ENCODE data around the gene FAM13A.

Gene FAM13A

GRCh38 chr4:88706574-88706973 lies 350.4 kb downstream of the FAM13A start:
- no peak for ATAC-seq (ENCODE audit: low read depth)
- Histone ChIP-seq H3K36me3 (ENCODE audit: low read depth) (peaks cover 96% of the 10 kb centered on the region), H3K9me3 (ENCODE audit: severe bottlenecking) (no peaks in the 10 kb centered on the region), H3K4me3 (ENCODE audit: severe bottlenecking) (no peak overlapping the region), H3K27me3 (ENCODE audit: insufficient read depth, poor library complexity, severe bottlenecking) (no peaks in the 10 kb centered on the region), H3K4me1 (ENCODE audit: insufficient read depth, poor library complexity, severe bottlenecking) (no peaks in the 10 kb centered on the region), H3K27ac (ENCODE audit: poor library complexity, severe bottlenecking) (no peak overlapping the region)
- DNase-seq (ENCODE audit: low spot score) = no peak
- no peak for TF ChIP-seq CTCF (IDR thresholded peaks at IDR 0.05; ENCODE audit: poor library complexity, severe bottlenecking)

- Histone ChIP-seq H3K4me3 (ENCODE audit: severe bottlenecking) (no peak overlapping the region), H3K4me1 (ENCODE audit: insufficient read depth, poor library complexity, severe bottlenecking) (no peaks in the 10 kb centered on the region), H3K27ac (ENCODE audit: poor library complexity, severe bottlenecking) (no peak overlapping the region), H3K36me3 (ENCODE audit: low read depth) (peaks cover 93% of the 10 kb centered on the region), H3K27me3 (ENCODE audit: insufficient read depth, poor library complexity, severe bottlenecking) (no peaks in the 10 kb centered on the region), H3K9me3 (ENCODE audit: severe bottlenecking) (no peaks in the 10 kb centered on the region)
- no peak for TF ChIP-seq CTCF (IDR thresholded peaks at IDR 0.05; ENCODE audit: poor library complexity, severe bottlenecking)
- ATAC-seq (ENCODE audit: low read depth) = 0 out of 3 replicates have a peak, but pooled peaks have one; percentile 17
- DNase-seq (ENCODE audit: low spot score) = no peak
Observed at GRCh38 chr4:88705805-88706492, 351.0 kb downstream of the FAM13A start.

GRCh38 chr4:88705223-88705622 lies 351.8 kb downstream of the FAM13A start:
- Histone ChIP-seq H3K27me3 (ENCODE audit: insufficient read depth, poor library complexity, severe bottlenecking) (no peaks in the 10 kb centered on the region), H3K4me3 (ENCODE audit: severe bottlenecking) (no peak overlapping the region), H3K27ac (ENCODE audit: poor library complexity, severe bottlenecking) (no peak overlapping the region), H3K4me1 (ENCODE audit: insufficient read depth, poor library complexity, severe bottlenecking) (no peaks in the 10 kb centered on the region), H3K9me3 (ENCODE audit: severe bottlenecking) (no peaks in the 10 kb centered on the region), H3K36me3 (ENCODE audit: low read depth) (peaks cover 87% of the 10 kb centered on the region)
- DNase-seq (ENCODE audit: low spot score) (no peak), ATAC-seq (ENCODE audit: low read depth) (no peak)
- no peak for TF ChIP-seq CTCF (IDR thresholded peaks at IDR 0.05; ENCODE audit: poor library complexity, severe bottlenecking)

- Histone ChIP-seq H3K4me3 (ENCODE audit: severe bottlenecking) (no peak overlapping the region), H3K36me3 (ENCODE audit: low read depth) (peaks cover 76% of the 10 kb centered on the region), H3K4me1 (ENCODE audit: insufficient read depth, poor library complexity, severe bottlenecking) (no peaks in the 10 kb centered on the region), H3K27me3 (ENCODE audit: insufficient read depth, poor library complexity, severe bottlenecking) (no peaks in the 10 kb centered on the region), H3K9me3 (ENCODE audit: severe bottlenecking) (no peaks in the 10 kb centered on the region), H3K27ac (ENCODE audit: poor library complexity, severe bottlenecking) (no peak overlapping the region)
- ATAC-seq (ENCODE audit: low read depth) (no peak), DNase-seq (ENCODE audit: low spot score) (no peak)
- no peak for TF ChIP-seq CTCF (IDR thresholded peaks at IDR 0.05; ENCODE audit: poor library complexity, severe bottlenecking)
Observed at GRCh38 chr4:88702782-88703181, 354.2 kb downstream of the FAM13A start.

GRCh38 chr4:88698519-88698918 lies 358.5 kb downstream of the FAM13A start:
- no peak overlapping the region for H3K4me3 ChIP-seq (ENCODE audit: severe bottlenecking)
- TF ChIP-seq CTCF (IDR thresholded peaks at IDR 0.05; ENCODE audit: poor library complexity, severe bottlenecking) = no peak
- H3K36me3 ChIP-seq (ENCODE audit: low read depth) = peaks cover 53% of the 10 kb centered on the region
- DNase-seq (ENCODE audit: low spot score) = no peak
- H3K27ac ChIP-seq (ENCODE audit: poor library complexity, severe bottlenecking) = no peak overlapping the region
- no peaks in the 10 kb centered on the region for H3K9me3 ChIP-seq (ENCODE audit: severe bottlenecking)
- H3K27me3 ChIP-seq (ENCODE audit: insufficient read depth, poor library complexity, severe bottlenecking) = no peaks in the 10 kb centered on the region
- no peaks in the 10 kb centered on the region for H3K4me1 ChIP-seq (ENCODE audit: insufficient read depth, poor library complexity, severe bottlenecking)
- ATAC-seq (ENCODE audit: low read depth) = no peak
